CD4-positive, alpha-beta memory T cell (primary cell): ENCODE measurements around the gene METRNL. TPM values are rescaled to one million over a fixed set of nuclear protein-coding genes. Genes with fewer than 3 reads are reported as not detected.
"Not testable (repeated sequence)": the region's sequence is repeated elsewhere in the genome, so short reads cannot be mapped to it uniquely, and the experiment has no call there.

Experiments used
- CTCF ChIA-PET: fragments of 350-600 bp; sonication (Branson Sonifier 250); formaldehyde crosslinking; loops from one replicate; lab custom pipeline; 2021; ENCODE audit warnings: inconsistent platforms; ENCODE audit not compliant: partially characterized antibody; lab: Charles Lee
- POLR2A ChIA-PET: fragments of 350-600 bp; sonication (Branson Sonifier 250); formaldehyde crosslinking; loops from one replicate; lab custom pipeline; 2021; ENCODE audit not compliant: partially characterized antibody; lab: Charles Lee
- DNase-seq, 5 donors: peaks; one replicate each; pipeline versions ENCODE4 v3.0.0 to v3.0.0-alpha.2; 2020 to 2022; ENCODE audit warnings: mixed read lengths in 1 of 5
- H3K27ac ChIP-seq: one replicate; pipeline ENCODE4 v1.7.0; 2013; ENCODE audit warnings: low read depth, low read length
- H3K27me3 ChIP-seq: 2 replicates; pipeline ENCODE4 v1.7.0; 2013; ENCODE audit warnings: mild to moderate bottlenecking, low read length, moderate library complexity; ENCODE audit not compliant: insufficient read depth
- H3K36me3 ChIP-seq: 2 replicates; pipeline ENCODE4 v1.7.0; 2013; ENCODE audit warnings: mild to moderate bottlenecking, low read length, moderate library complexity; ENCODE audit not compliant: insufficient read depth
- H3K4me1 ChIP-seq: 2 replicates; pipeline ENCODE4 v1.7.0; 2013; ENCODE audit warnings: mild to moderate bottlenecking, low read length, moderate library complexity; ENCODE audit not compliant: insufficient read depth
- H3K4me3 ChIP-seq, 2 donors: one replicate each; pipeline ENCODE4 v1.7.0; 2013; ENCODE audit warnings: low read length in 2 of 2, mild to moderate bottlenecking in 1 of 2
- H3K9me3 ChIP-seq, 2 donors: one replicate each; pipeline ENCODE4 v1.7.0; 2013; ENCODE audit warnings: low read length in 2 of 2, control low read depth in 1 of 2; ENCODE audit not compliant: control insufficient read depth in 1 of 2
- H3K27ac Mint-ChIP-seq, 7 donors: one replicate each; pipeline ENCODE4 v1.8.0; 2020 to 2021; ENCODE audit warnings: mixed read lengths in 7 of 7, mild to moderate bottlenecking in 6 of 7, inconsistent platforms in 3 of 7, moderate library complexity in 3 of 7
- H3K27me3 Mint-ChIP-seq, 2 donors: one replicate each; pipeline ENCODE4 v1.8.0; 2020 to 2021; ENCODE audit warnings: mixed read lengths in 2 of 2
- H3K36me3 Mint-ChIP-seq, 2 donors: one replicate each; pipeline ENCODE4 v1.8.0; 2020 to 2021; ENCODE audit warnings: mixed read lengths in 2 of 2, inconsistent platforms in 1 of 2, mild to moderate bottlenecking in 1 of 2
- H3K4me1 Mint-ChIP-seq, 4 donors: one replicate each; pipeline ENCODE4 v1.8.0; 2020 to 2021; ENCODE audit warnings: mixed read lengths in 4 of 4, mild to moderate bottlenecking in 1 of 4
- H3K4me3 Mint-ChIP-seq, 8 donors: one replicate each; pipeline ENCODE4 v1.8.0; 2020 to 2021; ENCODE audit warnings: mixed read lengths in 8 of 8, mild to moderate bottlenecking in 7 of 8, moderate library complexity in 6 of 8, inconsistent platforms in 3 of 8
- H3K9me3 Mint-ChIP-seq, 8 donors: one replicate each; pipeline ENCODE4 v1.8.0; 2020 to 2021; ENCODE audit warnings: mixed read lengths in 8 of 8, mild to moderate bottlenecking in 5 of 8, inconsistent platforms in 3 of 8, moderate library complexity in 1 of 8
- intact Hi-C: fragments of 100-400 bp; cut with micrococcal nuclease; formaldehyde crosslinking; loops from one replicate; pipeline ENCODE4 v1.15.1; 2023
- polyA plus RNA-seq, 2 donors: library from polyadenylated mRNA; unstranded; fragments of 300-500 nt; fragmentation: Illumina TruSeq; gene quantifications; one replicate each; pipeline ENCODE4 v1.2.3, GENCODE V29; 2021
- total RNA-seq, 2 experiments: library from RNA; stranded (reverse); gene quantifications; one replicate each; pipeline ENCODE4 v1.2.3, GENCODE V29; 2021

Gene METRNL
- total and polyA plus RNA-seq, 4 experiments from 2014 or later: 0.67 to 6.5 (median 4.0) TPM

DNA sequence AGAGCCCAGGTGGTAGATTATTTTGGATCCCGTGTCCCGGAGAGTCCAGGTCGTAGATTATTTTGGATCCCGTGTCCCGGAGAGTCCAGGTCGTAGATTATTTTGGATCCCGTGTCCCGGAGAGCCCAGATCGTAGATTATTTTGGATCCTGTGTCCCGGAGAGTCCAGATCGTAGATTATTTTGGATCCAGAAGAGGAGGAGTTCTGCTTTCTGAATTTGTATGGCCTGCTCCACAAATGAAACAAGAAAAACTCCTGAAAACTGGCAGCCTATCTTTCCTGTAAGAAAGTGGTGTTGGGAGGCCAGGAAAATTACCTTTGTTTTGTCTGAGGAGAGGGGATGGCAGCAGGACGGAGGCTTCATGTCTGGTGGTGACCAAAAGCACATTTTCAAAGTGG, 42.1 kb downstream of the METRNL start:
- H3K27ac Mint-ChIP-seq: peak overlapping the region in 1 of 7 donors; percentile 51
- H3K27me3 Mint-ChIP-seq: peaks cover 26 to 28% of the 10 kb centered on the region in 2 donors
- peaks cover 10 to 40% (median 26%) of the 10 kb centered on the region in 4 donors for H3K4me1 Mint-ChIP-seq
- H3K36me3 Mint-ChIP-seq, CTCF ChIA-PET, DNase-seq, H3K4me3 Mint-ChIP-seq, H3K27ac ChIP-seq, H3K9me3 ChIP-seq, H3K27me3 ChIP-seq, H3K36me3 ChIP-seq, H3K4me3 ChIP-seq, POLR2A ChIA-PET, intact Hi-C loops, H3K9me3 Mint-ChIP-seq: not testable (repeated sequence)
- H3K4me1 ChIP-seq: peaks cover 17% of the 10 kb centered on the region

DNA sequence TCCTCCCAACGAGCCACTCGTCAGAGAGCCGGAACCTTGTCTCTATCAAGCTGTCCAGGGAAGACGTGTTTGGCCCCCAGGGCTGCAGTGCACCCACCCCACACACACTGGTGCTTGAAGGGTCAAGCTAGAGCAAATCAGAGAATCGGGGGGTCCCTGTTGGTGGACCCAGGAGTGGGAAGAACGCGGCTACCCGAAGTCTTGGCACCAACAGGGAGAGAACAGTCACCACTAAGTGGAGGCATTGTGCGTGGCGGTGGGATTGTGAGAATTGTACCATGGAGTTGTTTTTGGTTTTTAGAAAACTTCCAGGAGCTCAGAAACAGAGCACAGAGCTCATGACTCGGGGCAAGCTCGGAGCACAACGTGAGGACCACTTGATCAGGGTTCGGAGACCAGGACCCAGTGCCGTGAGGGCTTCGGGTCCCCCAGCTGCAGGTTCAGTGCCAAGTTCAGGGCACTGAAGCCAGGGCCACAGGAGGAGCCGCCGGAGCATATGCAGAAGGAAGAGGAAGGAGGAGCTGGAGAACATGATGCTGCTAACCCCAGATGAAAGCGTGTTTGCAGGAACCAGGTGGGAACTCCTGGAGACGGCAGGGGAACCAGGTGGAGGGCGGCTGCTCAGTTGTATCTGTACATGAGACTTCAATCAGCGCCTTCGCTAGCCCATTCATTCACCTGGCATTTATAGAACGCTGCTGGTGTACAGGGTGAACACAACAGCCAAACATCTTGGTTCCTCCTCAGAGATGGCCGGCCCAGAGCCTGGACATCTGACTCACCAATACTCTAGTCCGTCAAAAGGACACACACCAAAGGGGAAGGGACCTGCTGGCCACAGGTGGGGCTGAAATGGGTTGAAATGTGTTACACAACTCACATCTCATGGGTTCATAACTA, 42.8 kb downstream of the METRNL start:
- peak overlapping the region in 3 of 7 donors; percentile 47 to 61 (median 51) for H3K27ac Mint-ChIP-seq
- Histone ChIP-seq H3K27ac (no peak overlapping the region), H3K36me3 (no peaks in the 10 kb centered on the region), H3K4me3 (no peak overlapping the region), H3K4me1 (peaks cover 18% of the 10 kb centered on the region), H3K9me3 (no peaks in the 10 kb centered on the region), H3K27me3 (no peaks in the 10 kb centered on the region)
- peaks cover 26 to 31% of the 10 kb centered on the region in 2 donors for H3K27me3 Mint-ChIP-seq
- peak overlapping the region in 1 of 8 donors; percentile 39 for H3K4me3 Mint-ChIP-seq
- H3K36me3 Mint-ChIP-seq: no peaks in the 10 kb centered on the region
- H3K9me3 Mint-ChIP-seq: peaks cover 0 to 2% (median 0%) of the 10 kb centered on the region in 8 donors
- POLR2A ChIA-PET: no interaction called here
- DNase-seq: no peak
- peaks cover 10 to 43% (median 26%) of the 10 kb centered on the region in 4 donors for H3K4me1 Mint-ChIP-seq
- CTCF ChIA-PET: no interaction called here
- intact Hi-C loops: no loop called here

DNA sequence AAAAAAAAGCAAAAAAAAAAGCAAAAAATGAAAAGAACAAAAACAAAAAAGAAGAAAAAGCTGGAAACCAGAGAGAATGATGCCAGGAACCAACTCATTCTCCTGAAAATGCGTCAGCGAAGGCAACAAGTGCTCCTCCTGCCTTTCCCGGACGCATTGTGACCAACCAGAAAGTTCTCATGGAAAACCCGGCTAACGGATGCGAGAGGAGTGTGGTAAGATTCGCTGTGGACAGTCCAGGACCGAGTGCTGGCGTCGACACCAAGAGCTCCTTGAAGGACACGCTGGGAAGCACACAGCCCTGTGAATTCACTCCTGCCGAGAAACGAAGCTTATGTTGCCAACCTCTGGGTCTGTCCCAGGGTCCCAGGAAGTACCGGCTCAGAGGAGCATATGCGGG, 43.4 kb downstream of the METRNL start:
- no peaks in the 10 kb centered on the region for H3K9me3 ChIP-seq
- no peak overlapping the region for H3K27ac ChIP-seq
- Mint-ChIP-seq H3K4me1 (peaks cover 10 to 43% (median 26%) of the 10 kb centered on the region in 4 donors), H3K36me3 (no peaks in the 10 kb centered on the region), H3K4me3 (no peak overlapping the region), H3K27me3 (peaks cover 26 to 31% of the 10 kb centered on the region in 2 donors), H3K27ac (peak overlapping the region in 1 of 7 donors; percentile 47), H3K9me3 (peaks cover 0 to 2% (median 0%) of the 10 kb centered on the region in 8 donors)
- H3K36me3 ChIP-seq: no peaks in the 10 kb centered on the region
- no peak for DNase-seq
- H3K4me1 ChIP-seq: peaks cover 18% of the 10 kb centered on the region
- H3K4me3 ChIP-seq: no peak overlapping the region
- intact Hi-C loops: no loop called here
- POLR2A ChIA-PET: no interaction called here
- H3K27me3 ChIP-seq: no peaks in the 10 kb centered on the region
- CTCF ChIA-PET: no interaction called here

DNA sequence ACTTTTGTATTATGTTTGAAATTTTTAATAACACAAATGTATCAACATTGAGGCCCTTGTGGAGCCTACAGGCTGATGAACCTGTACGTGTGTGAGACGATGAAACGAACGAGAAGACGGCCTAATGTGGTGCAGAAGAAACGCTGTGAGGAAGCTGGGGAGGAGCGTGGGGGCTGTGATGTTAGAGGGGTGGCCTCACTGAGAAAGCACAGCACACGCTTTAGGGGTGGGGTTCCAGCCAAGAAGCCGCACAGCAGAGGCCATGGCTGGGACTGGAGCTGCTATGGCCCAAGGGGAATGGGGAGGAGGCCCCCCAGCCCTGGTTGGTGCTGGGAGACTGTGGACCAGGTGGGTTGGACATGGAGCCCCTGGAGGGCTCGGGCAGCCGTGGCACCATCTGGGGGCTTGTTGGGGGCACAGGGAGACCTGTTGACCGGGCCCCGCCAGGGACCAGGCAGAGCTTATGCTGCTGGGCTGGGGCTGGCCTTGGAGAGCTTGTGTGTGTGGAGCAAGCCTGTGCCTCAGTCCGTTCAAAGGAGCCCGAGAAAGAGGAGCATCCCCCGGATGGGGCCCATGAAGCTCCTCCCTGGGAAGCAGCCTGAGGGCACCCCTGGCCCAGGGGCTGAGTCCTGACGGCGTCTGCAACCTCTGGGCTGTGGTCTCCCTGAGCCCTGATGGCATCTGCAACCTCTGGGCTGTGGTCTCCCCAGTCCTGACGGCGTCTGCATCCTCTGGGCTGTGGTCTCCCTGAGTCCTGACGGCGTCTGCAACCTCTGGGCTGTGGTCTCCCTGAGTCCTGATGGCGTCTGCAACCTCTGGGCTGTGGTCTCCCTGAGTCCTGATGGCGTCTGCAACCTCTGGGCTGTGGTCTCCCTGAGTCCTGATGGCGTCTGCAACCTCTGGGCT, 44.7 kb downstream of the METRNL start:
- Histone ChIP-seq H3K27ac (no peak overlapping the region), H3K4me3 (no peak overlapping the region), H3K4me1 (peaks cover 18% of the 10 kb centered on the region), H3K27me3 (no peaks in the 10 kb centered on the region), H3K9me3 (no peaks in the 10 kb centered on the region), H3K36me3 (no peaks in the 10 kb centered on the region)
- peaks cover 20 to 30% of the 10 kb centered on the region in 2 donors for H3K27me3 Mint-ChIP-seq
- peak in 3 of 5 donors; percentile 14 to 40 (median 30) for DNase-seq
- ChIA-PET POLR2A (no interaction called here), CTCF (no interaction called here)
- H3K9me3 Mint-ChIP-seq: peaks cover 0 to 2% (median 0%) of the 10 kb centered on the region in 8 donors
- no peaks in the 10 kb centered on the region for H3K36me3 Mint-ChIP-seq
- intact Hi-C loops: no loop called here
- peaks cover 8 to 38% (median 22%) of the 10 kb centered on the region in 4 donors for H3K4me1 Mint-ChIP-seq
- peak overlapping the region in 5 of 7 donors; percentile 1 to 82 (median 26) for H3K27ac Mint-ChIP-seq
- peak overlapping the region in 1 of 8 donors; percentile 43 for H3K4me3 Mint-ChIP-seq

DNA sequence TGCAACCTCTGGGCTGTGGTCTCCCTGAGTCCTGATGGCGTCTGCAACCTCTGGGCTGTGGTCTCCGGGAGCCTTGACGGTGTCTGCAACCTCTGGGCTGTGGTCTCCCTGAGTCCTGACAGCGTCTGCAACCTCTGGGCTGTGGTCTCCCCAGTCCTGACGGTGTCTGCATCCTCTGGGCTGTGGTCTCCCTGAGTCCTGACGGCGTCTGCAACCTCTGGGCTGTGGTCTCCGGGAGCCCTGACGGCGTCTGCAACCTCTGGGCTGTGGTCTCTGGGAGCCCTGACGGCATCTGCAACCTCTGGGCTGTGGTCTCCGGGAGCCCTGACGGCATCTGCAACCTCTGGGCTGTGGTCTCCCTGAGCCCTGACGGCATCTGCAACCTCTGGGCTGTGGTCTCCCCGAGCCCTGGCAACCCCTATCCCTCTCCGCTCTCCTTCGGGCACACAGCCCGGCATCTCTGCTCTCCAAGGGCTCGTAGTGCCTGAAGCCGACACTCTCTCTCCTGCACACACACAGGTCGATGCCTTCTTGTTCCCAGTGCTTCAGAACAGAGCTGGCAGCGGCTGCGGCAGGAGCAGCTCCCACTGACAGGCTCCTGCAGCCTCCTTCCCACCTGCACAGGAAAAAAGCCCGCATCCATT, 45.6 kb downstream of the METRNL start:
- peak overlapping the region in 6 of 7 donors; percentile 50 to 87 (median 82) for H3K27ac Mint-ChIP-seq
- H3K27me3 ChIP-seq: no peaks in the 10 kb centered on the region
- POLR2A ChIA-PET: no interaction called here

DNA sequence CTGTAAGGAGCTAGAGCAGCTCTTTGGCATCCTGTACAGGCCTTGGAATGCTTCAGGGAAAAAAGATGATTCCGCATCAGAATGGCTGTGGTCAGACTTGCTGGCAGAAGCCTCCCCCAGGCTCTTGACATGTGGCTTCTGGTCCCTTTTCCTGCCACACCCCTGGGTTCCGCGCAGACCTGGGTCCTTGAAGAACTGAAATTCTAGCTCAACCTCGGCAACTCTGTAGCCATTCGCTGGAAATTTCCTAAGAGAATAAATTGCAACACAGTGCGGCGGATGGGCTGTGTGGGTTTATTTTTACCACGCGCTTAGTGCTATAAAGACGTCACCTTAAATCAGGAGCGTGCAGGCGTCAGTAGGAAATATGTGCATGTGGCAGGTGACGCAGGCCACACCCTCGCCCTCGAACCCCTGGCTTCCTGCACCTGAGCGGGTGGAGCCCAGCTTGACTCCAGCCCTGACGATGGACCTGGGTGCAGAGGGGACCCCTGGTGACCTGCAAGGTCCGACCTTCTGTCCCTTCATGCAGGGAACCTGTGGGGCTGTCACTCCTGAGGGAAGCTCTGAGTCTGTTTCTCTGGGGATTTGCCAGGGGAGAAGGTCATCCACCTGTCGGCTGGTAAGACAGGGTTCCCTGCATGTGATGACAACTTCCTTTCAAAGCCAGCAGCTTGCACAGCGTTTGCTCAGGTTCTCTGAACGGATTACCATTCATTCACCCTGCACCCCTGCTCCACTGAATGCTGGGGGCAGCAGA, 46.3 kb downstream of the METRNL start:
- Mint-ChIP-seq H3K9me3 (peaks cover 0 to 2% (median 0%) of the 10 kb centered on the region in 8 donors), H3K27ac (peak overlapping the region; percentile 50 to 87 (median 82)), H3K36me3 (no peaks in the 10 kb centered on the region), H3K4me1 (peaks cover 6 to 25% (median 12%) of the 10 kb centered on the region in 4 donors), H3K27me3 (peaks cover 18 to 29% of the 10 kb centered on the region in 2 donors), H3K4me3 (peak overlapping the region in 6 of 8 donors; percentile 24 to 84 (median 61))
- no peaks in the 10 kb centered on the region for H3K9me3 ChIP-seq
- no peaks in the 10 kb centered on the region for H3K27me3 ChIP-seq
- intact Hi-C loops: no loop called here
- no peaks in the 10 kb centered on the region for H3K36me3 ChIP-seq
- ChIA-PET POLR2A (no interaction called here), CTCF (no interaction called here)
- peaks cover 18% of the 10 kb centered on the region for H3K4me1 ChIP-seq
- no peak overlapping the region for H3K4me3 ChIP-seq
- H3K27ac ChIP-seq: no peak overlapping the region
- peak; percentile 16 to 69 (median 38) for DNase-seq

More for the DNA sequence above, 45.6 kb downstream of the METRNL start:
- peaks cover 18% of the 10 kb centered on the region for H3K4me1 ChIP-seq
- no peak overlapping the region for H3K4me3 ChIP-seq
- H3K4me1 Mint-ChIP-seq: peaks cover 6 to 32% (median 17%) of the 10 kb centered on the region in 4 donors
- CTCF ChIA-PET: no interaction called here
- no peaks in the 10 kb centered on the region for H3K9me3 ChIP-seq
- H3K27me3 Mint-ChIP-seq: peaks cover 18 to 29% of the 10 kb centered on the region in 2 donors
- no peaks in the 10 kb centered on the region for H3K36me3 Mint-ChIP-seq
- H3K9me3 Mint-ChIP-seq: peaks cover 0 to 2% (median 0%) of the 10 kb centered on the region in 8 donors
- H3K27ac ChIP-seq: no peak overlapping the region
- peak; percentile 26 to 83 (median 57) for DNase-seq
- intact Hi-C loops: no loop called here
- H3K4me3 Mint-ChIP-seq: peak overlapping the region in 4 of 8 donors; percentile 24 to 84 (median 68)
- H3K36me3 ChIP-seq: no peaks in the 10 kb centered on the region
